Measurements from ENCODE around the gene DNAJC5.

DNAJC5 gene

DNA sequence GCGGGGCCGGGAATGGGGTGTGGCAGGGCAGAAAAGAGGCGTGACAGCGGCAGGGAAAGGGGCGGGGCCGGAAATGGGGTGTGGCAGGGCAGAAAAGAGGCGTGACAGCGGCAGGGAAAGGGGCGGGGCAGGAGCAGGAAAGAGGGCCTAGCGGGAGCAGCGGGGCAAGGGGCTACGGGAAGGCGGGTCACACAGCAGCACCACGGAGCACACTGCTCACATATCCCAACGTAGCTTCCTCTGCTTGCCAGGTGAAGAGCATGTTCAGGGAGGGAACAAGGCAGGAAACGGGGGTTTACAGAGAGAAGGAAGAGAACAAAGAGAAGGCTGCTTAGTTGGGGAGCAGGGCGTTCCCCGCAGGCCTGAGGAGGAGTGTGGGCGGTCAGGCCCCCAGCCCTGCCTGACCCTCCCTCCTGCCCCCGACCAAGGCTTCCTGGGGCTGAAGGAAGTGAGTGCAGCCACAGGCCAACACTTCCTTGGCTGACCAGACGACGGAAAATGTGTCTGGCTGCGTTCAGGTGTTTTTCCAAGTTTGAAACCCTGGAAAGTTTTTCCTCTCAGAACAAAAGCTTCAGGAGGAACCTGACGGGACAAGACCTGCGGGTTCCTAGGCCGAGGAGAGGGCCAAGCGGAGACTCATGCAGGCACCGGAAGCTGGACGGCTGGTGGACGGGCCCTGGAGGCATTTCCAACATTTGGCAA lies 47.5 kb downstream of the DNAJC5 start:
- DNase-seq, result no peak

DNA sequence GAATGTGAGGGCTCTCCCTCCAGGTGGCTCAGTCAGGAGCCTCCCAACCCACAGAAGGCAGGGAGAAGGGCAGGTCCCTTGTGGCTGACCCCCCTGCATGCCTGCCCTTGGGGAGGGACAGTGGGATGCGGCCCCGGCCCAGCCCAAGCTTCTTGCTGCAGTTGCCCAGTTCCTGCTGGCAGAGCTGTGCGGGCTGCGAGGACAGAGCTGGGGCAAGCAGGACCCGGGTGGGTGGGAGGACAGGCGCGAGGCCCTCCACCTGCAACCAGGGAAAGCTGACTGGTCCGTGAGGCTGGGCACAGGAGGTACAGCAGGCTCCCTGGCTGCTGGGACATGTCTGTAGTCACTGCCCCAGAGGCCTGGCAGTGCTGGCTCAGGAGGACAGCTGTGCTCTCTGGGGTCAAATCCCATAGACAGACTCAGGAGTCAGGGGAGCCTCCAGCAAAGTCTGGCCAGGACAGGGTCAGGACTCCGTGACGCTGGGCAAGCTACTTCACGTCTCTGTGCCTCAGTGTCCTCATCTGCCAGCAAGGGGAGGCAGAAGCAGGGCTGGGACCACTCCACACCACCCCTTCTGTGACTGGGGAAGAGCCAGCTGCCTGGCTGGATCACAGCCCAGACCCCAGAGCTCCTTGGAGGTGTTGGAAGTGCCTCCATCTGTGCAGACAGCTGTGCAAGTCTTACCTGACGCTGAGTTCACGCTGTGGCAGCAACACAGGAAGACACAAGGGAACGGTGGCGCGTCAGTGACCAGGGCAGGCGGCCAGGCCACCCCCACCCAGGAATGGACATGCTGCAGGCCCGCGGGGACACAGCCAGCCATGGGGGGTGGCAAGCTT lies 48.3 kb downstream of the DNAJC5 start:
- no peak for DNase-seq

- no peak for DNase-seq
Observed at GRCh38 chr20:63943808-63944077, 48.8 kb downstream of the DNAJC5 start.

DNA sequence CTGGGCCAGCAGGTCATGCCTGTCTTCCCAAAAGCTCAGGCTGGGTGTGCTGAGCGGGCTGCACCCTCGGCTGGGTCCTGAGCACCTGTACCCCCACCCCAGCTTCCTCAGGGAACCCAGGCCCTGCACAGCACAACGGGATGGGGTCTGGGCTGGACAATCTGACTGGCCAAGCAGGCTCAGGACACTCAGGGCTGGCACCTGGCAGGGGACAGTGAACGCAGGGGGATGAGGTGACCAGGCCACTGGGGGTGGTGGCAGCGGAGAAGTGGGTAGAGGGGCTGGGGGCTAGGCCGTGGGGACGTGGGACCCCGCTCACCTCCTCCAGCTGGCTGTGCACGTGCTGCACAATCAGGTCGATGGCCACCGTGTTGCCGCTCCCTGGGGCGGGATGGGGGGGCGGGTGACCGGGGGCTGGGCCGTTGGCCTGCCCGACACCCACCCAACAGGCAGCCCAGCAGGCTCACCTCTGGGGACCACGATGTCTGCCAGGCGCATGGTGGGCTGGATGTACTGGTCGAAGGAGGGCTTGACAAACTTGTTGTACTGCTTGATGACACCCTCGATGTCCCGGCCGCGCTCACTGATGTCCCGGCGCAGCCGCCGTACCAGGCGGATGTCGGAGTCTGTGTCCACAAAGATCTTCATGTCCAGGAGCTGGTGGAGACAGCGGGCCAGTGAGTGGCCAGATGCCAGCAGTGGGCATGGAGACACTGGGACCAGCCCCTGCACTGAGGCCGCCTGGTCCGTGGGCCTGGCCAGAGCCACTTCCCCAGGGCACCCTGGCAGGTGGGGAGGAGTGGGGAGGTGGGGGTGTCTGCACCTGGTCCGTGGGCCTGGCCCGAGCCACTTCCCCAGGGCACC lies 49.4 kb downstream of the DNAJC5 start:
- DNase-seq, result no peak

GRCh38 chr20:63945031-63945658 lies 50.2 kb downstream of the DNAJC5 start:
- no peak for DNase-seq

- DNase-seq, result no peak
Observed at GRCh38 chr20:63945921-63946920, 51.3 kb downstream of the DNAJC5 start.

- no peak for DNase-seq
Observed at GRCh38 chr20:63946986-63947637, 52.2 kb downstream of the DNAJC5 start.

DNA sequence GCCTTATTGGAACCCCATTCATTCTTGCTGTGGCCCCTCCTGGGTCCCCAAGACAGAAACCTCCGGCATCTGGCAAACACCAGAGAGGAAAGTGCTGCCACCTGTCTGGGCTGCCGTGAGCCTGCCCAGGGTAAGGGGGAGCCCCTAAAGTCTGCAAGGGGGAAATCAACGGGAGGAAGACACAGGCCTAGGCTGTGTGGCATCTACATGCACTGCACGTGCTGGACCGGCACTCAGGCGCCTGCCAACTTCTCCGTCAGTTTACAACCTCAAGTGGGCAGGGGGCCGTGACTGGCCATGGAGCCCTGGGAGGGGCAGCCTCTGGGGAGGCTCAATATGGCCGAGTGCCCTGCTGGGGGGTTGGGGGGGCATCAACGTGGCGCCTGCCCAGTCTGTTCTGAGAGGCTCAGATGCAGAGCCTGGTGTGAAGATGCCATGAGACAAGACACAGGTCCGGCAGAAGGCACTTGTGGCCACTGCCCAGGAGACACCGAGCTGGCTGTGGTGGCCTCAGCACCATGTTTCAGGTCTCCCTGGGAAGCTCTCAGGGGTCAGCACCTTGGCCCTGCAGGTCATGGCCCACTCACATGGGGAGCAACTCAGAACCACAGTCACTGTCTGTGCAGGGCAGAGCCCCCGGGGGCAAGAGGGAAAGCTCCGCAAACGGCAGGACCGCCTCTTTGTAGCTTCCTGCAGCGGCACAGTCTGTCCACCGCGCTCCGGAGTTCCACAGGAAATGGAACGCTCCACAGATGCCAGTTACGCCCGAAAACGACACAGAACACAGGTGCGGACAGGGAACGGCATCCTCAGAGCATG lies 52.9 kb downstream of the DNAJC5 start:
- peak; percentile 24 for DNase-seq

DNA sequence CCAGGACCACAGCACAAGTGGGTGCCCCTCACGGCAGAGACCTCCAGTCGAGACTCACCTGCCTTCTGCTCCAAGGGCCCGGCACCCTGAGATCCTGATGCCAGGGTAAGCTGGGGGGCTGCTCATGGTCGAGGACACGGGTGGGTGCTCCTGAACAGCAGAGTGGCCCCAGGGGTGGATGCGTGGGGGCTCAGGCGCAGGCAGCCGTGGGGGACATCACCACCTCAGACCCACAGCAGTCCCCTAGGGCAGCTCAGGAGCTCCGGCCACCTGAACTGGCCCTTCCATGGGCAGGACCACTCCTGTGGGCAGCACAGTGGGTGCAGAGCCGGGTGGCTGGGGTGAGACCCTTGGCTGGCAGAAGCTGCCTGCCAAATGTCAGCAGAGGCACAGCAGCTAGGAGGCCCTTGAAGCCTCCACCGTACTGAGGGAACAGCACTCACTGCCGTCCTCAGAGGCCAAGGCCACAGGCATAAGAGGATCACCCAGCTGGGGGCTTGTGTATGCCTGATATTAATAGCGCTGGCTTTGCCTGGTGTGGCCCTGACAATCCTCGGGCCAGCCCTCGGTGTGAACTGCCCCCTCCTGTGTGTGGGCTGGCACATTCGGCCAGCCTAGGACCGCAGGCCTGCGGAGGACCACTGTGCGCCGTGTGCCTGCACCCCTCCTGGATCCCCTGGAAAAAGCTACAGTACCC lies 55.9 kb downstream of the DNAJC5 start:
- DNase-seq, result no peak

DNA sequence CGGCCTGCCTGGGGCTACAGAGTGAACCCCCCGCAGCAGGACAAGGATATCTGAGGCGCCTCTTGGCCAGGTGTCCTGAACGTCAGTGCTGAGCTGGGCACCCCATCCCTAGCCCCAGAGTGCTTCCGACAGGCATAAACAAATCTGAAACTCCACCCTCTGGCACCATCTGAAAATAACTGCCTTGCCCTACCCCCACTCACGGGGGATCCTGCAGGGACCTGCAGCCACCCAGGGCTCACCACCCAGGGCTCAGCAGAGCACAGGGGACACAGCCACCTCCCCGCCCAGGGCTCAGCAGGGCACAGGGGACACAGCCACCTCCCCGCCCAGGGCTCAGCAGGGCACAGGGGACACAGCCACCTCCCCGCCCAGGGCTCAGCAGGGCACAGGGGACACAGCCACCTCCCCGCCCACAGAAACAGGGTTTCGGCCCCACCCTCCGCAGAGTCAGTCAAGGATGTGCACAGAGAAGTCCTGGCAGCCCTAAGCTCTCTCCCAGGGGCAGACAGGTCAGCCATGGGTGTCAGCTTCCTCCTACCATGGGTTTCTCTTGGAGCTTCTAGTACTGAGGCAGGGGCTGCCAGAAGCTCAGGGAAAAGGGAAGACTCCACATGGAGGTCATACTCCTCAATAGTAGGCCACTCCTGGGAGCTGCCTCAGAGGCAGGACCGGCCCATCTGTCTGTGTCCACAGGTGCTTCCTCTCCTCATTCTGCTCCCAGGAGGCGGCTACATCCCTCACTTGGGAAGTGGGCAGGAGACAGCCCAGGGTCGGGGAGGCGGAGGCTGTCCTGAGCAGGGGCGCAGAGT lies 56.7 kb downstream of the DNAJC5 start:
- no peak for DNase-seq

DNA sequence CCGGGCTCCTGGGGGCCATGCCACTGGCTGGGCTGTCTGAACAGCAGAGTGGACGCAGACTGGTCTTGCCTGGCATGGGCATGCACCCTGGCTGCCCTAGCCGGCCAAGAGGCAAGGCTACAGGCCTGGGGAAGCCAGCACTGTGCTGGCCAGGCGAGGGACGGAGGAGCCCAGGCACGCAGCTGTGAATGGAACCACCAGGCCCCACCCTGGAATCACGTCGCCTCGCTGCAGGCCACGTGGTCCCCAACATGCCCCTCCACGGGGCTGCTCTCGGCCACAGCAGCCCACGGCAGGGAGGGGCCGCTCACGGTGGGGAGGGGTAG lies 57.2 kb downstream of the DNAJC5 start:
- no peak for DNase-seq

GRCh38 chr20:63952769-63953168 lies 57.8 kb downstream of the DNAJC5 start:
- no peak for DNase-seq

GRCh38 chr20:63953764-63954429 lies 59.0 kb downstream of the DNAJC5 start:
- no peak for DNase-seq

DNA sequence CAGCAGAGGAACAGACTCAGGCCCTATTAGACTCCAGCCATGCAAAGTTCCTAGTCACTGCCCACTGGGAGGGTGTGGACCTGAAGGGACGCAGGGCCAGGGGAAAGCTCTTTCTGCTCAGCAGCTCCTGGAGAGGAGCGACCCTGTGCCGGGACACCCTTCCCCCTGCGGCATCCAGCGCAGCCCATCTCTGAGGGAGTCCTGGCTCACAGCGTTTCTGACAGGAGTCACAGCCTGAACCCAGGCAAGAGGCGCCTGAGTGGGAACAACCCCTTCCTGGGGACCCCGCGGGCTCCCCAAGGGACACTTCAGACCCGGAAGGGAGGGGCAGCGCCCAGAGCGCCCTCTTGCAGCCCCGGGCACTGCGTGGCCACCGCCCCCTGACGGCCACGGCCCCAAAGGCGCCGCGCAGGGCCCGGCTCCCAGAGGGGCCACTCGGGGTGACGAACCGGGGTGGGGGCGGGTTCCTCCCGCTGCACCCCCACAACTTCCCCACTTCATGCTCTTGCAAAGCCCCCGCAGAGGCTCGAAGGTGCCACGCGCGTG lies 60.4 kb downstream of the DNAJC5 start:
- DNase-seq, result no peak

DNA sequence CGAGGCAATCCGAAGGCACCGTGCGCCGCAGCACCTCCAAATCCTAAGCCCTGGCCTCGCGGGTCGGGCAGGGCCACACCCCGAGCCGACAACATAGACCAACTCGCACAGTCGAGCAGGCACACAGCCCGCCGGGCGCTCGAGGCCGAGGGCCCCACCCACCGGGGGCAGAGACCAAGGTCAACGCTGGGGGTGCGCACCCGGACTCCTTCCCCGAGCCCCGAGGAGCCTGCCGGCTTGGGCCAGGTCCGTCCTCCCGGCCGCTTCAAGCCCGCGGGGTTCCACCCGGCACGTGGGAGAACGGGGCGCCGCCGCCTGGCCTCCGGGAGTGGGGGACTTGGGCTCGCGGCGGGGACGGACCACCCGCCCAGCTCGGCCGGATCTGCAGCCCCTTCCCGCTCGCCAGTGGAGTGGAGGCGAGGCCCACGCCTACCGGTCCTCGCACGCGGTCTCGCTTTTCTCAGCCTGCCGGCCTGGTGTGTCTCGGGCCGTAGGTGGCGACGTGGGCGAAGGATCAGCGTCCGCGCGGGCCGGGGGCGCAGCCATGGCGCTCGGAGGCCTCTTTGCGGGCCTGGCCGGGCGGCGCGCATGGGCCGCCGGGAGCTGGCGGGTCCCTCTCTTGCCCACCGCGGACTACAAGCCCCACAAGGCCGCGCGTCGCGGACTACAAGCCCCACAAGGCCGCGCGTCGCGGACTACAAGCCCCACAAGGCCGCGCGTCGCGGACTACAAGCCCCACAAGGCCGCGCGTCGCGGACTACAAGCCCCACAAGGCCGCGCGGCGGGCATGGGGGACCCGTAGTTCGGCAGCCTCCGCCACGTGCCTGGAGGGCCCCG lies 61.1 kb downstream of the DNAJC5 start, which contains the start of gene UCKL1:
Gene UCKL1, minus strand, starts transcription at position 590 of the 837 bp plus-strand sequence. Its CDS starts 44 bp downstream, at position 546.
- DNase-seq, result peak; percentile 85

DNA sequence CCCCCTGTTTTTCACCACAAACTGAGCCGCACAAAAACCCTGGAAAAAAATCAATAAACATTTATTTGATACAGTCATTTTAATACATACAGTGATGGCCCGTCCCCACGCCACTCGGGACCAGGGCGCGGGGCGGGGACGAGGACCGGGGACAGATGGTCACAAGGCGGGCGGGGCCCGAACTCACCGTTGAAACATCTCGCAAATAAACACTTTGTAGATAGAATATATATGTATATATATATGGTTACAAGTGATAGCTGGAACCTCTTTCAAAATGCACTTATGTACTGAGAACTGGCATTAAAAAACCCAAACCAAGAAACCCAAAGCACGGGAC lies 61.7 kb downstream of the DNAJC5 start:
- DNase-seq, result no peak

Measured in NCI-H1092 treated with DMSO at 0.1 percent for 48 hours (cell line).